ENCODE measurements around the gene FSIP1.

FSIP1 gene

DNA sequence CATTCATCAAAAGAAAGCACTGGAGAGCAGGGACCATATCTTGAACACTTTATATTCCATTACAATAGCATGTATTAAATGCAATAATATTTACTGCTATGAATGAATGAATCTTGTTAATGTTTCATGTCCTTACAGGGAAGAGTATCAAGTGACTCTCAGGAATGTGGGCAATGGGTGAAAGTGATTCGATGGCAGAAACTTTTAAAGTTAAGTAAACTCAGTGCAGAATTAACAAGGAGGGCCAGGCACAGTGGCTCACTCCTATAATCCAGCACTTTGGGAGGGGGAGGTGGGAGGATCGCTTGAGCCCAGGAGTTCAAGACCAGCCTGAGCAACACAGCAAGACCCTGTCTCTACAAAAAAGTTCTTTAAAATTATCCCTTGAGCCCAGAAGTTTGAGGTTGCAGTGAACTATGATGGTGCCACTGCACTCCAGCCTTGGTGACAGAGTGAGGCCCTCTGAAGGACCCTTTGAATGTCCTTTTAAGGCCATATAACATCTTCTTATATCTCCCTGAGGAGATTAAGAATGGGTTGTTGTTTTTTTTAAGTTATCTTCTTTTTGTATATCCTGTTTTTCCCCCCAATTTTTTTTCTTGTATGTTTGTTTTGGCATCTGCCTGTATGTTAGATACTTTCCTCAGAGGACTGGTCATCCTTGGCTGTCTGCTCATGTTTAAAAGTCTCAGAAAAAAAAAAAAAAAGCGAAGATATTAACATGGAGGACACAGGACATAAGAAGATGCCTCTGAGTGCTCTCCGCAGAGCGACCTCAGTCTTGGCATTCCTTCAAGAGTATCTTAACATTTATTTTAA lies 9.6 kb upstream of the FSIP1 start:
- Histone ChIP-seq H3K27ac (ENCODE audit: low read length) (no peak overlapping the region), H3K4me1 (ENCODE audit: control insufficient read depth in 1 of 2, insufficient read depth in 2 of 2, low read length in 2 of 2) (peaks cover 0 to 3% of the 10 kb centered on the region in 2 donors), H3K9me3 (ENCODE audit: control insufficient read depth in 1 of 2, low read length in 2 of 2) (no peaks in the 10 kb centered on the region), H3K4me3 (ENCODE audit: low read depth in 1 of 2, low read length in 2 of 2) (no peak overlapping the region), H3K27me3 (ENCODE audit: low read depth, low read length) (no peaks in the 10 kb centered on the region), H3K36me3 (ENCODE audit: control insufficient read depth in 1 of 2, insufficient read depth in 2 of 2, low read length in 2 of 2) (no peaks in the 10 kb centered on the region)

DNA sequence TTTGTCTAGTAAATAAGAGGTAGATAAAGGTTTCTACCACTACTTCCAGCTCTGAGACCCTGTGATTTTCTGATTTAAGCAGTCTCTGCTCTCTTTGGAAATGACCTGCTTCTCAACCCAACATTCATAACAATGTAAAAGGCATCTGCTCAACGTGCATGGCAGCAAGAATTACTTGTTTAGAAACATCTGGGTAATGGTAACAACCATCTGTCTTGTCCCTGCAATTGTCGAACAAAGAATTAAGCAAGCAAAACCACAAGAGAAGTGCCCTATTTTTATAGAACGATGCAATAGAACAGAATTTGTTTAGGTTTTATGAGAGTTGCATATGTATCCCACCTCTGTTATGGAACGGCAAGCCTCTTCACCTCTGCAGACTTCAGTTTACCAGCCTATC lies 7.1 kb upstream of the FSIP1 start:
- no peaks in the 10 kb centered on the region for H3K9me3 ChIP-seq (ENCODE audit: control insufficient read depth in 1 of 2, low read length in 2 of 2)
- no peak overlapping the region for H3K4me3 ChIP-seq (ENCODE audit: low read depth in 1 of 2, low read length in 2 of 2)
- no peaks in the 10 kb centered on the region for H3K27me3 ChIP-seq (ENCODE audit: low read depth, low read length)
- no peaks in the 10 kb centered on the region for H3K36me3 ChIP-seq (ENCODE audit: control insufficient read depth in 1 of 2, insufficient read depth in 2 of 2, low read length in 2 of 2)
- peaks cover 3 to 4% of the 10 kb centered on the region in 2 donors for H3K4me1 ChIP-seq (ENCODE audit: control insufficient read depth in 1 of 2, insufficient read depth in 2 of 2, low read length in 2 of 2)
- no peak overlapping the region for H3K27ac ChIP-seq (ENCODE audit: low read length)

DNA sequence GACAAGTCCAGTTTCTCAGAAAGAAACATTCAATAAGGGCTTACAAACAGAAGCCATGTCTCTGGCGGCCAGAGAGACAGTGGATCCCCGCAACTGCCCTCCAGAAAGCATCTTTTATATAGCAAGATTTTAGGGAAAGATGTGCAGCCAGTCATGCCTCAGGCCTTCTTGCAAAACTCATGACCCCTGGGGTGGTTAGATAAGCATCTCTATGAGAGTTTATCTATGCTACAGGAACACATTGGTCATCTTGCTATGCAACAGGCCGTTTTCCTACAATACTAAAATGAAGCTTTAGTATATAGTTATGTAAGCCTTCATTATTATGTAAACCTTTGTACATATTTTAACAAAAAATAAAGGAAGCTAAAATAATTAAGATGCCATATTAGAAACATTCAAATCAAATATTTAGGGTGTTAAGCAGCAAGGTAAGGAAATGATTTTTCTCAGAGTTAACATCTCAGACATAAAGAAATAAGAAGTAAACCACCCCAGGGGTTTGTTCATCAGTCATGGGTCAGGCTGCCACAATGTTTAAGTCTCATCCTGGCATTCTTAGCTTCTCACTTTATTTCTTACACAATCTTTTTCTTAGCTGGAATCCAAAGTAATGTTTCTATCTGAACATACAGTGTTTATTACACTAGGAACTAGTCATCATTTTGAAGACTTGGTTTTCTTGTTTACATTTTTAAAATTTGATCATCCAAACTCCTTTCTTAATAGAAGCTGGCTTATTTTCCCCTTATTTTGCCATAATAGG lies 6.3 kb upstream of the FSIP1 start:
- Histone ChIP-seq H3K27me3 (ENCODE audit: low read depth, low read length) (no peaks in the 10 kb centered on the region), H3K9me3 (ENCODE audit: control insufficient read depth in 1 of 2, low read length in 2 of 2) (no peaks in the 10 kb centered on the region), H3K27ac (ENCODE audit: low read length) (no peak overlapping the region), H3K4me1 (ENCODE audit: control insufficient read depth in 1 of 2, insufficient read depth in 2 of 2, low read length in 2 of 2) (peaks cover 5 to 10% of the 10 kb centered on the region in 2 donors), H3K36me3 (ENCODE audit: control insufficient read depth in 1 of 2, insufficient read depth in 2 of 2, low read length in 2 of 2) (no peaks in the 10 kb centered on the region), H3K4me3 (ENCODE audit: low read depth in 1 of 2, low read length in 2 of 2) (no peak overlapping the region)

DNA sequence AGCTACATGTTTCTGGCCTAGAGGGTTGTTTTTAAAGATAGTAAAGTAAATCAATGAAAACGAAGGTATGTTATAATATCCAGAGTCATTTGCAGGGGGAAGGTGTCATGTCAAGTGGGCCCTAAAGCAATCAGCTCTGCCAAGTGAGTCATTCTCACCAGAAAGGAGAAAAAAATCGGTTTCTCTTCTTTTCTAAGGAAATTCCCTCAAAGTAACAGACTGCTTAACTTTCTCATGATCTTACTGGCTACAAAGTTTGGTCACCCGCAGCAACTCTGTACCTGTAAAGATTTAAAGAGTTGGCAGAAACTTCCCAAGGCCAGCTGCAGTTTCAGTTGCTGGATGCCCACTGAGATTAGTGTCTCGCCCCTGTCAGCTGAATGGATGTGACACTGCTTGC lies 5.5 kb upstream of the FSIP1 start:
- Histone ChIP-seq H3K4me1 (ENCODE audit: control insufficient read depth in 1 of 2, insufficient read depth in 2 of 2, low read length in 2 of 2) (peaks cover 12 to 18% of the 10 kb centered on the region in 2 donors), H3K4me3 (ENCODE audit: low read depth in 1 of 2, low read length in 2 of 2) (no peak overlapping the region), H3K9me3 (ENCODE audit: control insufficient read depth in 1 of 2, low read length in 2 of 2) (no peaks in the 10 kb centered on the region), H3K36me3 (ENCODE audit: control insufficient read depth in 1 of 2, insufficient read depth in 2 of 2, low read length in 2 of 2) (no peaks in the 10 kb centered on the region), H3K27me3 (ENCODE audit: low read depth, low read length) (no peaks in the 10 kb centered on the region), H3K27ac (ENCODE audit: low read length) (no peak overlapping the region)

DNA sequence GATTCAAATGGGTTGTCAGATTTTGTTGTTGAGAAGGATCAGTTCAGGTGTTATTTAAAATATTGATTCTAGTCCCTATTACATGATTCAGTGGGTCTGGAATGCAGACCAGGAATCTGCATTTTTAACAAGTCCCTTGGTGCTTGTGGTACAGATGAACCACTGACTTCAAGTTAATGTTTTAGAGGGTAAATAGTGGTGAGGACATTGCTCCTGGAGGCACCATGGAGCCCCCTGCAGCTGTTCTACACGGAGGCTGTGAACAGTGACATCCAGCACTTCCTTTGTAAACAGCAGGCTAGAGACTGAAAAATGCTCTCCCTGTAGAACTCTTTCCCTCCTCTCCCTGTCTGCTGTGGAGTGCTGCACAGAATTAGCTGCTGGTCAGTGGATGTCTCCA lies 4.8 kb upstream of the FSIP1 start:
- Histone ChIP-seq H3K9me3 (ENCODE audit: control insufficient read depth in 1 of 2, low read length in 2 of 2) (no peaks in the 10 kb centered on the region), H3K4me1 (ENCODE audit: control insufficient read depth in 1 of 2, insufficient read depth in 2 of 2, low read length in 2 of 2) (peaks cover 9 to 18% of the 10 kb centered on the region in 2 donors), H3K27me3 (ENCODE audit: low read depth, low read length) (no peaks in the 10 kb centered on the region), H3K4me3 (ENCODE audit: low read depth in 1 of 2, low read length in 2 of 2) (no peak overlapping the region), H3K36me3 (ENCODE audit: control insufficient read depth in 1 of 2, insufficient read depth in 2 of 2, low read length in 2 of 2) (no peaks in the 10 kb centered on the region), H3K27ac (ENCODE audit: low read length) (no peak overlapping the region)

DNA sequence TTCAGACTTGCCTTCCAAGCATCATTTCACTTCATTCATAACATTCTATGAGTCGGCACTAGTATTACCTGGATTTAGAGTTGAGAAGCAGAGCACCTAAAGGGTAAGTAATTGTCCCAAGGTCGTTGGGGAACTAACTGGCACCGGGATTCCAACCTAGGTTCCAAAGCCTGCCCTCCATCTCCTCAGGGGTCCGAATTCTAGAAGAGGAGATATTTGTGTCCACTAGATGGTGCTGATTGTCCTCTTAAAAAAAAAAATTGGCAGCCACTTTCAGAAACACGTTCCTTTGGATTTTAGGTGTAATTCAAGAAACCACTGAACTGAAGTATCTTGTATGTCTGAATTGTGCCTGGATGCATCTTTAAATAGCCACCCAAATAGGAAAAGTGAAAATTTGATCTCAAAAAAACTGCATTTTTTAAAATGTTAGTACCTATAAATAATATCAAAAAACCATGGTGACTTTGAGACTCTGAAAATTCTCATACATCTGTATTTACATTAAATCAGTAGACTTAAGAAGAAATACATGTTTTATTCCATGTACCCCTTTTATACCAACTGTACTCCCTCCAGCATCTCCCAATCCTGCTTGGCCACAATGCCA lies 3.9 kb upstream of the FSIP1 start:
- Histone ChIP-seq H3K4me1 (ENCODE audit: control insufficient read depth in 1 of 2, insufficient read depth in 2 of 2, low read length in 2 of 2) (peaks cover 9 to 23% of the 10 kb centered on the region in 2 donors), H3K9me3 (ENCODE audit: control insufficient read depth in 1 of 2, low read length in 2 of 2) (no peaks in the 10 kb centered on the region), H3K36me3 (ENCODE audit: control insufficient read depth in 1 of 2, insufficient read depth in 2 of 2, low read length in 2 of 2) (no peaks in the 10 kb centered on the region), H3K27me3 (ENCODE audit: low read depth, low read length) (no peaks in the 10 kb centered on the region), H3K27ac (ENCODE audit: low read length) (no peak overlapping the region), H3K4me3 (ENCODE audit: low read depth in 1 of 2, low read length in 2 of 2) (no peak overlapping the region)

DNA sequence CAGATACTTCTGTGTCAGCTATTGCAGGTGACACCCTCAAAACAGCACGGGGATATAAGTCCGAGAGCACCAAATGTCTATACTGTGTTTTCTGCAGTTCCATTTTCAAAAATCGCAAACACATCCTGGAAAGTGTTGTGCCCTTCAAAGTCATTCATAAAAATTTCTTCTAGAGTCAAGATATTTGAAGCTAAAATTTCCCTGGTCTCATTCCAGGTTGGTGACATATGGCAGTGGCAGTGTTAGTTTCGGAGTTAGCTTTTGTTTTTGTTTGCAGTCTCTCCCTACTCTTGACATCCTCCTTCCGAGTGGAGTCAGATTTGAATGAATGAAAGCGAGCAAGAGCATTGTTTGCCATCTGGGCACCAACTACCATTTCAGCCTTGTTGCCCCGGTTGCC lies 3.2 kb upstream of the FSIP1 start:
- H3K36me3 ChIP-seq (ENCODE audit: control insufficient read depth in 1 of 2, insufficient read depth in 2 of 2, low read length in 2 of 2): no peaks in the 10 kb centered on the region
- peaks cover 9 to 24% of the 10 kb centered on the region in 2 donors for H3K4me1 ChIP-seq (ENCODE audit: control insufficient read depth in 1 of 2, insufficient read depth in 2 of 2, low read length in 2 of 2)
- H3K27ac ChIP-seq (ENCODE audit: low read length): no peak overlapping the region
- no peaks in the 10 kb centered on the region for H3K27me3 ChIP-seq (ENCODE audit: low read depth, low read length)
- H3K4me3 ChIP-seq (ENCODE audit: low read depth in 1 of 2, low read length in 2 of 2): no peak overlapping the region
- no peaks in the 10 kb centered on the region for H3K9me3 ChIP-seq (ENCODE audit: control insufficient read depth in 1 of 2, low read length in 2 of 2)

DNA sequence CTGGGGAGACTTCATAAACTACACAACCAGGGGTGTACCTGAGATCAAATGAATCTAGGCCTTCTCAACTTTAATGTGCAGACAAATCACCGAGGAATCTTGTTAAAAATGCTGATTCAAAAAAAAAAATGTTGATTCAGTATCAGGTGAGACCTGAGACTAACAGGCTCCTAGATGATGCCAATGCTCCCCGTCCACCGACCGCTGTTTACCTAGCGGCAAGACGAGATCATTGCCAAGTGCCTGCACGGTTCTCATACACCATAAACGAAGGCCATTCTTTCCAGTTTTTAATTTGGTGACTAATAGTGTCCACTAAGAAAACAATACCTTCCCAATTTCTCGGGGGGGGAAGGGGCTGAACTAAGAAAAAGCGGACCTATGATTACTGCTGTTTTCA lies 2.5 kb upstream of the FSIP1 start:
- Histone ChIP-seq H3K36me3 (ENCODE audit: control insufficient read depth in 1 of 2, insufficient read depth in 2 of 2, low read length in 2 of 2) (no peaks in the 10 kb centered on the region), H3K27ac (ENCODE audit: low read length) (no peak overlapping the region), H3K4me3 (ENCODE audit: low read depth in 1 of 2, low read length in 2 of 2) (no peak overlapping the region), H3K9me3 (ENCODE audit: control insufficient read depth in 1 of 2, low read length in 2 of 2) (no peaks in the 10 kb centered on the region), H3K4me1 (ENCODE audit: control insufficient read depth in 1 of 2, insufficient read depth in 2 of 2, low read length in 2 of 2) (peaks cover 9 to 24% of the 10 kb centered on the region in 2 donors), H3K27me3 (ENCODE audit: low read depth, low read length) (no peaks in the 10 kb centered on the region)

DNA sequence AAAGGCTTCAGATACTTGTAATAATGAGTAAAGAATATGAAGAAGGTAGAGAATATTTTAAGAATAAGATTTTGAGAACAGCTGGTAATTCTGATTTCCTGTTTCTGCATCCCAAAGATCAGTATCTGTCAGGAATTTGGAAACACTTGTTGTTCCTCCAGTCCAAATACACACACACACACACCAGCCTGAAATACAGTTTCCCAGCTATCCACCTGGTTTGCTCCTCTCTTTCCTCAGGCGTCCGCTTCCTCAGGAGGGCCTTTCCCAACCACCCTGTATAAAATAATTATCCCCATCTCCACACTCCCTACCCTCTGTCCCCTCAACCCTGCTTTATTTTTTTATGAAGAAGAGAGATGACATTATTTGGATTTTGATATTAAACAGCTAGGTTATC lies 2.0 kb upstream of the FSIP1 start:
- no peaks in the 10 kb centered on the region for H3K9me3 ChIP-seq (ENCODE audit: control insufficient read depth in 1 of 2, low read length in 2 of 2)
- H3K27me3 ChIP-seq (ENCODE audit: low read depth, low read length): no peaks in the 10 kb centered on the region
- peaks cover 9 to 24% of the 10 kb centered on the region in 2 donors for H3K4me1 ChIP-seq (ENCODE audit: control insufficient read depth in 1 of 2, insufficient read depth in 2 of 2, low read length in 2 of 2)
- H3K27ac ChIP-seq (ENCODE audit: low read length): no peak overlapping the region
- H3K4me3 ChIP-seq (ENCODE audit: low read depth in 1 of 2, low read length in 2 of 2): no peak overlapping the region
- H3K36me3 ChIP-seq (ENCODE audit: control insufficient read depth in 1 of 2, insufficient read depth in 2 of 2, low read length in 2 of 2): no peaks in the 10 kb centered on the region

DNA sequence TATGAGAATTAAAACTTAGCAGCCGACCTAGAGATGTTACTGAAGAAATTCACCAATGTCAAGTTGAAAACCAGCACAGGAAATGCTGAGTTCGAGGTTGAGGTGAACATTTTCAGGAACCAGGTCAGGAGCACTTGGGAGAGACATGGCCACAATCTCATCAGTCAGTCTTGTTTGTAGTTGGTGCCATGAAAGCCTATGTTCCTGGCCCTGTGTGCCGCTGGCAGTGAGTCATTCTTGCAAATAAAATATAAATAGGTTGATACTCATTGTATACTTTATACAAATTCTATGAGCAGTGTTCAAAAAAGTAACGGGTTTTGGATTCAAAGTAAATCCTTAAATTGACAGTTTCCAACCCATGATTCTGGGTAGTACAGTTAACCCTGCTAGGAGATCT lies 1.5 kb upstream of the FSIP1 start:
- peak overlapping the region; percentile 83 to 88 for H3K4me3 ChIP-seq (ENCODE audit: low read depth in 1 of 2, low read length in 2 of 2)

DNA sequence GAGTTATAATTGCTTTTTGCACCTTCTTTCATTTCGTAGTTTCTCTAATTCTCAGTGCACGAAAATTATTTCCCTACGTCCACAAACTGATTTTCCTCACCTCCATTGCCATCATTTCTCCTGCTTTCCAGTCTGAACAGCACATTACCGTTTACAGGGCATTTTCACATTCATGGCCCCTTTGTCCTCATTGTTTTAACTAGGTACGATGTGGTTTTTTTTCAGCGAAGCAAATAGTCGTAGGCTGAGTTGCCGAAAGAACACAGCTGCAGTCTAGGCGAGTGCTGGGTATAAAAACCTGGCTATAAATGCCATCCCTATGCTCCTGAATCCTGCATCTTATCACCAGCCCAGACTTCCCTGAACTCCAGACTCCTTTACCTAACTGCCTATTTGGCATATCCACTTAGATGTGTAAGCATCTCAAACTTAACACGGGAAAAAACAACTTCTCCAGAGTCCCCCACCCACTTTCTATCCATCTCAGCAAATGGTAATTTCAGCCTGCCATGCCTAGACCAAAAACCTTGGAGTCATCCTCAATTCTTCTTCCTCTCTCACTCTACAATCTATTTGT lies 691 bp upstream of the FSIP1 start:
- Histone ChIP-seq H3K4me1 (ENCODE audit: control insufficient read depth in 1 of 2, insufficient read depth in 2 of 2, low read length in 2 of 2) (peaks cover 9 to 24% of the 10 kb centered on the region in 2 donors), H3K27me3 (ENCODE audit: low read depth, low read length) (no peaks in the 10 kb centered on the region)

More for the DNA sequence above, 1.5 kb upstream of the FSIP1 start:
- Histone ChIP-seq H3K4me1 (ENCODE audit: control insufficient read depth in 1 of 2, insufficient read depth in 2 of 2, low read length in 2 of 2) (peaks cover 9 to 24% of the 10 kb centered on the region in 2 donors), H3K27ac (ENCODE audit: low read length) (peak overlapping the region; percentile 74), H3K9me3 (ENCODE audit: control insufficient read depth in 1 of 2, low read length in 2 of 2) (no peaks in the 10 kb centered on the region), H3K27me3 (ENCODE audit: low read depth, low read length) (no peaks in the 10 kb centered on the region), H3K36me3 (ENCODE audit: control insufficient read depth in 1 of 2, insufficient read depth in 2 of 2, low read length in 2 of 2) (no peaks in the 10 kb centered on the region)

More for the DNA sequence above, 691 bp upstream of the FSIP1 start:
- Histone ChIP-seq H3K4me3 (ENCODE audit: low read depth in 1 of 2, low read length in 2 of 2) (peak overlapping the region; percentile 83 to 88), H3K9me3 (ENCODE audit: control insufficient read depth in 1 of 2, low read length in 2 of 2) (no peaks in the 10 kb centered on the region), H3K36me3 (ENCODE audit: control insufficient read depth in 1 of 2, insufficient read depth in 2 of 2, low read length in 2 of 2) (no peaks in the 10 kb centered on the region), H3K27ac (ENCODE audit: low read length) (peak overlapping the region; percentile 74)
